HepG2 (cell line): ENCODE results near the gene EIF4G3. TPM values are rescaled to one million over a fixed set of nuclear protein-coding genes. Genes with fewer than 3 reads are reported as not detected.

ENCODE experiments used
- ATAC-seq: fragments of 200-7000 bp; cut with Tn5 transposase; 3 replicates; pipeline ENCODE4 v1.9.1; 2020; ENCODE audit warnings: mild to moderate bottlenecking, moderate library complexity
- BruUV-seq: library from RNA; stranded (reverse); fragments of 400-500 nt; replicated peaks from 2 replicates; lab custom pipeline; 2021; lab: Mats Ljungman, UMichigan
- CTCF ChIA-PET: fragments of 300-600 bp; formaldehyde crosslinking; extraction: SDS; loops from one replicate; lab custom pipeline; 2021; ENCODE audit warnings: low total read pairs, inconsistent platforms, low intra/inter-chr PET ratio; lab: Yijun Ruan, JAX
- POLR2A ChIA-PET: fragments of 350-600 bp; sonication (Branson Sonifier 250); formaldehyde crosslinking; loops from one replicate; lab custom pipeline; 2020; ENCODE audit warnings: antibody characterized with exemption, inconsistent platforms; lab: Yijun Ruan, JAX
- DNase-seq: peaks from one replicate; pipeline ENCODE4 v3.0.0-alpha.2; 2015; ENCODE audit warnings: low spot score
- FAIRE-seq: peaks from 3 replicates; lab custom pipeline; 2011; peaks lifted over from hg19 to GRCh38; lab: Jason Lieb, UNC
- H2AFZ ChIP-seq: one replicate; pipeline ENCODE4 v1.6.1; 2011; ENCODE audit warnings: low read length, inconsistent platforms
- H3K27ac ChIP-seq: fragments of 300-600 bp; 3 replicates; pipeline ENCODE4 v1.8.0; 2011; ENCODE audit warnings: mixed run types, mild to moderate bottlenecking, mixed read lengths, low read length, inconsistent platforms; ENCODE audit not compliant: insufficient read depth; ENCODE audit errors: extremely low read length
- H3K27me3 ChIP-seq, 2 experiments: fragments of 200-600 bp in 1 of 2; 2 replicates in 1 of 2; 3 replicates in 1 of 2; pipeline versions ENCODE4 v1.6.0 to v1.8.0; 2011; ENCODE audit warnings: low read length in 2 of 2, mild to moderate bottlenecking in 2 of 2, moderate library complexity in 2 of 2, inconsistent platforms in 1 of 2; ENCODE audit not compliant: insufficient read depth in 2 of 2, control insufficient read depth in 1 of 2
- H3K36me3 ChIP-seq, 2 experiments: fragments of 200-600 bp in 1 of 2; replicated peaks in 1 of 2; 2 replicates in 1 of 2; 3 replicates in 1 of 2; pipeline versions ENCODE4 v1.5.1 to v1.8.0; 2011; ENCODE audit warnings: low read length in 2 of 2, inconsistent platforms in 1 of 2; ENCODE audit not compliant: insufficient read depth in 2 of 2, control insufficient read depth in 1 of 2
- H3K4me1 ChIP-seq: 2 replicates; pipeline ENCODE4 v1.5.1; 2012; ENCODE audit warnings: low read length, inconsistent platforms; ENCODE audit not compliant: insufficient read depth
- H3K4me2 ChIP-seq: 2 replicates; pipeline ENCODE4 v1.6.0; 2011; ENCODE audit warnings: low read depth, low read length, inconsistent platforms
- H3K4me3 ChIP-seq, 3 experiments: fragments of 200-600 bp in 1 of 3; sonication (generic), shearing (Covaris generic) in 1 of 3; replicated peaks in 1 of 3; 2 replicates each; pipeline ENCODE4 v1.5.1; 2011 to 2016; ENCODE audit warnings: low read length in 3 of 3, inconsistent platforms in 2 of 3, low read depth in 2 of 3, mild to moderate bottlenecking in 2 of 3, control low read depth in 1 of 3, mixed read lengths in 1 of 3; ENCODE audit not compliant: insufficient read depth in 1 of 3
- H3K79me2 ChIP-seq: one replicate; pipeline ENCODE4 v1.6.1; 2011; ENCODE audit warnings: low read length, inconsistent platforms; ENCODE audit not compliant: insufficient read depth
- H3K9ac ChIP-seq: 2 replicates; pipeline ENCODE4 v1.6.0; 2011; ENCODE audit warnings: mild to moderate bottlenecking, low read depth, low read length, inconsistent platforms; ENCODE audit not compliant: insufficient read depth
- H3K9me3 ChIP-seq: 2 replicates; pipeline ENCODE4 v1.5.1; 2012; ENCODE audit warnings: mild to moderate bottlenecking, low read length
- H4K20me1 ChIP-seq: 2 replicates; pipeline ENCODE4 v1.6.0; 2011; ENCODE audit warnings: inconsistent platforms, mild to moderate bottlenecking, low read length, moderate library complexity; ENCODE audit not compliant: insufficient read depth
- ARID5B ChIP-seq: IDR thresholded peaks from 2 replicates; pipeline ENCODE4 v1.4.0; 2020; ENCODE audit warnings: mild to moderate bottlenecking, missing genetic modification reagents
- ARNT ChIP-seq: fragments of 450-650 bp; IDR thresholded peaks from 2 replicates; pipeline ENCODE4 v1.6.1; 2017
- CERS6 ChIP-seq: sonication (generic); formaldehyde crosslinking; IDR thresholded peaks from 2 replicates; pipeline ENCODE4 v1.5.0; 2020; ENCODE audit warnings: missing genetic modification reagents
- DMAP1 ChIP-seq: IDR thresholded peaks from 2 replicates; pipeline ENCODE4 v1.6.1; 2016
- IKZF4 ChIP-seq: sonication (generic); formaldehyde crosslinking; IDR thresholded peaks from 2 replicates; pipeline ENCODE4 v1.5.1; 2020; ENCODE audit warnings: borderline replicate concordance, mild to moderate bottlenecking, low read depth, missing genetic modification reagents; ENCODE audit errors: not compliant biosample characterization
- KLF11 ChIP-seq: IDR thresholded peaks from 2 replicates; pipeline ENCODE4 v1.6.1; 2016; ENCODE audit warnings: missing compliant biosample characterization
- LCORL ChIP-seq, 2 experiments: fragments of 450-650 bp in 1 of 2; sonication (generic) in 1 of 2; formaldehyde crosslinking in 1 of 2; IDR thresholded peaks; 2 replicates each; pipeline versions ENCODE4 v1.5.0 to v1.6.1; 2017 to 2020; ENCODE audit warnings: antibody characterized with exemption in 1 of 2, missing genetic modification reagents in 1 of 2
- NCOA2 ChIP-seq: sonication (generic); formaldehyde crosslinking; IDR thresholded peaks from 2 replicates; pipeline ENCODE4 v1.8.0; 2022; ENCODE audit warnings: inconsistent platforms
- NFRKB ChIP-seq: fragments of 450-650 bp; IDR thresholded peaks from 2 replicates; pipeline ENCODE4 v1.6.1; 2017
- SP2 ChIP-seq: sonication (generic); formaldehyde crosslinking; IDR thresholded peaks from 2 replicates; pipeline ENCODE4 v1.5.1; 2020; ENCODE audit warnings: mild to moderate bottlenecking, missing genetic modification reagents
- SP5 ChIP-seq: IDR thresholded peaks from 2 replicates; pipeline ENCODE4 v1.6.1; 2016; ENCODE audit warnings: low read depth, borderline replicate concordance
- ZFP36 ChIP-seq: fragments of 150-350 bp; IDR thresholded peaks from 2 replicates; pipeline ENCODE4 v1.6.1; 2018; ENCODE audit warnings: borderline replicate concordance, low read length, low read depth; ENCODE audit not compliant: partially characterized antibody
- ZFP36L1 ChIP-seq: sonication (generic); formaldehyde crosslinking; IDR thresholded peaks from 2 replicates; pipeline ENCODE4 v1.8.0; 2022; ENCODE audit warnings: mild to moderate bottlenecking, missing genetic modification reagents, moderate library complexity
- ZNF10 ChIP-seq: sonication (generic); formaldehyde crosslinking; IDR thresholded peaks from 2 replicates; pipeline ENCODE4 v1.4.0; 2020; ENCODE audit warnings: mild to moderate bottlenecking, low read depth, missing genetic modification reagents, borderline replicate concordance
- ZNF563 ChIP-seq: sonication (generic); formaldehyde crosslinking; IDR thresholded peaks from 2 replicates; pipeline ENCODE4 v1.8.0; 2022; ENCODE audit warnings: mild to moderate bottlenecking, moderate library complexity, missing genetic modification reagents
- ZNF576 ChIP-seq: sonication (generic); formaldehyde crosslinking; IDR thresholded peaks from 2 replicates; pipeline ENCODE4 v1.4.0; 2020; ENCODE audit warnings: mild to moderate bottlenecking, missing genetic modification reagents
- ZNF639 ChIP-seq: conservative IDR thresholded peaks from 2 replicates; pipeline ENCODE4 v1.6.1; 2018; ENCODE audit warnings: missing genetic modification reagents
- WGBS: methylation state at CpG from one replicate; pipeline ENCODE4 v1.1.6; 2017; ENCODE audit warnings: low lambda C conversion rate; 5-methylcytosine and 5-hydroxymethylcytosine counted together
- in situ Hi-C: cut with HindIII; loops from 2 replicates; pipeline ENCODE4 v1.10.0; 2017; ENCODE audit warnings: low pct_unique_long_range_greater_than_20kb; ENCODE audit not compliant: extremely low pct_ligation_motif_present
- intact Hi-C: fragments of 100-400 bp; cut with micrococcal nuclease; formaldehyde crosslinking; loops from one replicate; pipeline ENCODE4 v1.10.0; 2022; ENCODE audit not compliant: unreplicated experiment
- polyA plus RNA-seq, 8 experiments: library from polyadenylated mRNA; depleted of rRNA in 3 of 8; stranded (reverse) in 7 of 8; unstranded in 1 of 8; fragments of >200 nt; fragmentation: Illumina TruSeq in 4 of 8; extraction: Trizol in 4 of 8; gene quantifications; 2 replicates each; pipeline versions ENCODE4 v1.2.1 to v1.2.3, GENCODE V29; 2011 to 2016; ENCODE audit warnings: low read depth in 4 of 8, missing spikeins in 1 of 8, mixed read lengths in 1 of 8; ENCODE audit not compliant: insufficient read depth in 1 of 8
- total RNA-seq, 5 experiments: library from RNA; depleted of rRNA; stranded (reverse); fragments of >200 nt; fragmentation: Illumina TruSeq; extraction: Trizol; gene quantifications; 2 replicates each; pipeline ENCODE4 v1.2.3, GENCODE V29; 2016; ENCODE audit warnings: low read depth in 1 of 5

Gene EIF4G3
- total and polyA plus RNA-seq, 2 of the 13 experiments (the other 11 are each of a cell fraction or from before 2014, with no cell fraction given): 22.2 to 27.6 TPM

GRCh38 chr1:21072721-21073120, 104.0 kb downstream of the EIF4G3 start:
- H3K4me2 ChIP-seq: no peak overlapping the region
- H3K4me1 ChIP-seq: peaks cover 28% of the 10 kb centered on the region
- FAIRE-seq (no peak), ATAC-seq (no peak), DNase-seq (no peak)
- no peaks in the 10 kb centered on the region for H3K9me3 ChIP-seq
- no peaks in the 10 kb centered on the region for H3K79me2 ChIP-seq
- H3K27ac ChIP-seq: no peak overlapping the region
- WGBS: 96% methylated on average over 3 of the region's 3 CpGs
- POLR2A ChIA-PET: no interaction called here
- no TSS peak for BruUV-seq
- TF ChIP-seq IKZF4 (CRISPR knock-in tag) (no peak), SP2 (CRISPR knock-in tag) (no peak), LCORL (IDR thresholded peaks at IDR 0.05) (no peak), LCORL (CRISPR knock-in tag; IDR thresholded peaks at IDR 0.05) (no peak), SP5 (CRISPR knock-in tag) (no peak), DMAP1 (CRISPR knock-in tag) (no peak), ZNF10 (CRISPR knock-in tag) (no peak), NFRKB (no peak), KLF11 (CRISPR knock-in tag) (no peak), ZNF563 (no peak), ARID5B (CRISPR knock-in tag) (no peak), ZFP36 (no peak), ZNF639 (CRISPR knock-in tag) (no peak), ARNT (no peak), CERS6 (CRISPR knock-in tag) (no peak), NCOA2 (CRISPR knock-in tag) (no peak), ZNF576 (CRISPR knock-in tag) (no peak), ZFP36L1 (CRISPR knock-in tag) (no peak)
- H3K9ac ChIP-seq: no peak overlapping the region
- CTCF ChIA-PET: no interaction called here
- no peaks in the 10 kb centered on the region for H3K27me3 ChIP-seq
- peaks cover 2 to 8% of the 10 kb centered on the region in 2 experiments; a peak in 2 of 5 replicates for H3K36me3 ChIP-seq
- intact Hi-C loops (no loop called here), in situ Hi-C loops (no loop called here)
- H4K20me1 ChIP-seq: no peaks in the 10 kb centered on the region
- no peak overlapping the region for H2AFZ ChIP-seq
- no peak overlapping the region for H3K4me3 ChIP-seq
